Kidney epithelial cell (primary cell): ENCODE measurements around the gene ZNF827. TPM values are rescaled to one million over a fixed set of nuclear protein-coding genes. Genes with fewer than 3 reads are reported as not detected.

Source experiments
- DNase-seq: peaks from one replicate; pipeline ENCODE4 v3.0.0-alpha.2; 2010; ENCODE audit warnings: low read depth
- H3K27me3 ChIP-seq: 2 replicates; pipeline ENCODE4 v1.6.0; 2011; ENCODE audit warnings: low read length; ENCODE audit not compliant: control insufficient read depth, insufficient read depth
- H3K36me3 ChIP-seq: 2 replicates; pipeline ENCODE4 v1.5.1; 2011; ENCODE audit warnings: low read length; ENCODE audit not compliant: control insufficient read depth, insufficient read depth
- H3K4me3 ChIP-seq: 2 replicates; pipeline ENCODE4 v1.5.1; 2011; ENCODE audit warnings: low read depth, mild to moderate bottlenecking, control low read depth, low read length
- CTCF ChIP-seq: IDR thresholded peaks from 2 replicates; pipeline ENCODE4 v1.5.1; 2011; ENCODE audit warnings: mild to moderate bottlenecking, moderate library complexity, low read length, control low read depth, inconsistent platforms; ENCODE audit not compliant: insufficient read depth, poor library complexity, severe bottlenecking
- total RNA-seq: library from RNA; depleted of rRNA; stranded (reverse); fragments of >200 nt; gene quantifications from 2 replicates; pipeline ENCODE4 v1.2.3, GENCODE V29; 2015

Gene ZNF827
- total RNA-seq, 1 donor from 2014 or later: 14.0 TPM

GRCh38 chr4:145884775-145885174 lies 53.8 kb downstream of the ZNF827 start:
- Histone ChIP-seq H3K36me3 (no peaks in the 10 kb centered on the region), H3K4me3 (no peak overlapping the region), H3K27me3 (no peaks in the 10 kb centered on the region)
- TF ChIP-seq CTCF: no peak
- no peak for DNase-seq

- no peak for DNase-seq
- Histone ChIP-seq H3K36me3 (no peaks in the 10 kb centered on the region), H3K27me3 (no peaks in the 10 kb centered on the region), H3K4me3 (no peak overlapping the region)
- TF ChIP-seq CTCF: no peak
These were observed 55.4 kb downstream of the ZNF827 start for GRCh38 chr4:145883101-145883694.

- DNase-seq: no peak
- Histone ChIP-seq H3K27me3 (no peaks in the 10 kb centered on the region), H3K36me3 (no peaks in the 10 kb centered on the region), H3K4me3 (no peak overlapping the region)
- TF ChIP-seq CTCF: no peak
These were observed 56.0 kb downstream of the ZNF827 start for GRCh38 chr4:145882604-145883003.

- no peaks in the 10 kb centered on the region for H3K36me3 ChIP-seq
- no peak overlapping the region for H3K4me3 ChIP-seq
- H3K27me3 ChIP-seq: no peaks in the 10 kb centered on the region
- no peak for DNase-seq
- no peak for TF ChIP-seq CTCF
These were observed 56.6 kb downstream of the ZNF827 start for GRCh38 chr4:145881989-145882388.

GRCh38 chr4:145881576-145881975 lies 57.0 kb downstream of the ZNF827 start:
- TF ChIP-seq CTCF: no peak
- no peak for DNase-seq
- H3K4me3 ChIP-seq: no peak overlapping the region
- H3K27me3 ChIP-seq: no peaks in the 10 kb centered on the region
- no peaks in the 10 kb centered on the region for H3K36me3 ChIP-seq

- no peak overlapping the region for H3K4me3 ChIP-seq
- no peaks in the 10 kb centered on the region for H3K27me3 ChIP-seq
- no peak for DNase-seq
- H3K36me3 ChIP-seq: no peaks in the 10 kb centered on the region
- TF ChIP-seq CTCF: no peak
These were observed 58.2 kb downstream of the ZNF827 start for GRCh38 chr4:145880355-145880960.
